ENCODE data around the gene GLB1L3.
"Not testable (repeated sequence)": the region's sequence is repeated elsewhere in the genome, so short reads cannot be mapped to it uniquely, and the experiment has no call there.

GLB1L3 gene

GRCh38 chr11:134252346-134253187 is 23.6 kb upstream of the GLB1L3 start:
- DNase-seq = peak; percentile 51 to 67

GRCh38 chr11:134253188-134253993 is 22.8 kb upstream of the GLB1L3 start, which contains the start of the genes ACAD8 and THYN1:
TSS of gene ACAD8 (plus strand) at chr11:134253568. CDS start at chr11:134253601, 33 bp downstream.
TSS of gene THYN1 (minus strand) at chr11:134253352. CDS start at chr11:134252882, 470 bp downstream.
- DNase-seq = peak; percentile 94 to 95

- DNase-seq = peak; percentile 57
Measured at GRCh38 chr11:134254433-134255183, 21.6 kb upstream of the GLB1L3 start.

- DNase-seq = not testable (repeated sequence)
Measured at GRCh38 chr11:134255184-134255561, 21.0 kb upstream of the GLB1L3 start.

- no peak for DNase-seq
Measured at GRCh38 chr11:134257101-134257500, 19.1 kb upstream of the GLB1L3 start.

GRCh38 chr11:134258577-134258976 is 17.6 kb upstream of the GLB1L3 start:
- no peak for DNase-seq

GRCh38 chr11:134260503-134260902 is 15.7 kb upstream of the GLB1L3 start:
- no peak for DNase-seq

- DNase-seq = no peak
Measured at GRCh38 chr11:134260983-134261382, 15.2 kb upstream of the GLB1L3 start.

- DNase-seq = peak in 1 of 2 donors; percentile 28
Measured at GRCh38 chr11:134261626-134262488, 14.3 kb upstream of the GLB1L3 start.

GRCh38 chr11:134264966-134265764 is 11.0 kb upstream of the GLB1L3 start:
- no peak for DNase-seq

- no peak for DNase-seq
Measured at GRCh38 chr11:134266440-134266839, 9.7 kb upstream of the GLB1L3 start.

GRCh38 chr11:134266841-134267251 is 9.3 kb upstream of the GLB1L3 start:
- peak; percentile 67 to 68 for DNase-seq

- DNase-seq = no peak
Measured at GRCh38 chr11:134267461-134267860, 8.7 kb upstream of the GLB1L3 start.

GRCh38 chr11:134267966-134268365 is 8.2 kb upstream of the GLB1L3 start:
- no peak for DNase-seq

- DNase-seq = no peak
Measured at GRCh38 chr11:134270250-134270714, 5.9 kb upstream of the GLB1L3 start.

GRCh38 chr11:134271978-134272377 is 4.2 kb upstream of the GLB1L3 start:
- DNase-seq = no peak

GRCh38 chr11:134272381-134273316 is 3.5 kb upstream of the GLB1L3 start:
- no peak for DNase-seq

- DNase-seq = no peak
Measured at GRCh38 chr11:134273317-134273712, 2.9 kb upstream of the GLB1L3 start.

GRCh38 chr11:134275188-134275533 is 1.0 kb upstream of the GLB1L3 start:
- DNase-seq = no peak

Data from inflammatory macrophage treated with lipopolysaccharide for 1 hour (primary cell).